ENCODE data around the gene CERKL.

DNA sequence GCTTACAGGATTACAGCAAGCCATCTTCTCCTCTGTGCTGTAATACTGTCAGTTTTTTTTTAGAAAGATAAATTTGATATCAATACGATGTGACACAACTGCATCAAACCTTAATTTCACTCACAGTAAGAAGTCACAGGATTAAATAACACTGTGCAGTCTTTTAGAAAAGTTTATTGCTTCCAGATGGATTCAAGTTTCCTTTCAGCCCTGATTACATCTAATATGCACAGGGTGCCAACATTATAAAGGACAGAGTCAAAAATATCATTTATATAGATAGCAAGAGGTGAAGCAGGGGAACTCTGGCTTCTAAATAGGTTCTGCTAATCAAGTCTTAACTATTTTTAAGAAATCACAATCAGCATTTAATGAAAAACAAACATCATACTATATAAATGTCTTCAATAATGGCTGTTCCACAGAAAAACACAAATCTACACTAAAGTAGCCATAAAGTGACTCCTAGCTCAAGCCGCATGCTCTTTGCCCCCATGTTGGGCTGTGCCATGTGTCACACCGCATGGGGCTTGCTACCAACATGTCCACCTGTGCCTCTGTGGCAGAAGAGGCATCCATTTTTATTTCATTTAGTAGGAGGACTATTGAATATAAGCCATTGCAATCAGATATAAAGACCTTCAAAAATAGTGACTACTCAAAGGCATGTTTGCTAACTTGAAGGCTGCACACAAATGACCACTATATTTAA lies 35.0 kb downstream of the CERKL start:
- TF ChIP-seq, protein P1, sequence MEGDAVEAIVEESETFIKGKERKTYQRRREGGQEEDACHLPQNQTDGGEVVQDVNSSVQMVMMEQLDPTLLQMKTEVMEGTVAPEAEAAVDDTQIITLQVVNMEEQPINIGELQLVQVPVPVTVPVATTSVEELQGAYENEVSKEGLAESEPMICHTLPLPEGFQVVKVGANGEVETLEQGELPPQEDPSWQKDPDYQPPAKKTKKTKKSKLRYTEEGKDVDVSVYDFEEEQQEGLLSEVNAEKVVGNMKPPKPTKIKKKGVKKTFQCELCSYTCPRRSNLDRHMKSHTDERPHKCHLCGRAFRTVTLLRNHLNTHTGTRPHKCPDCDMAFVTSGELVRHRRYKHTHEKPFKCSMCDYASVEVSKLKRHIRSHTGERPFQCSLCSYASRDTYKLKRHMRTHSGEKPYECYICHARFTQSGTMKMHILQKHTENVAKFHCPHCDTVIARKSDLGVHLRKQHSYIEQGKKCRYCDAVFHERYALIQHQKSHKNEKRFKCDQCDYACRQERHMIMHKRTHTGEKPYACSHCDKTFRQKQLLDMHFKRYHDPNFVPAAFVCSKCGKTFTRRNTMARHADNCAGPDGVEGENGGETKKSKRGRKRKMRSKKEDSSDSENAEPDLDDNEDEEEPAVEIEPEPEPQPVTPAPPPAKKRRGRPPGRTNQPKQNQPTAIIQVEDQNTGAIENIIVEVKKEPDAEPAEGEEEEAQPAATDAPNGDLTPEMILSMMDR (IDR thresholded peaks at IDR 0.05; ENCODE audit: low read depth, low read length, poor library complexity, severe bottlenecking) = no peak
- no peak for TF ChIP-seq EZH2phosphoT487 (IDR thresholded peaks at IDR 0.05; ENCODE audit: borderline replicate concordance, low read length)
